ENCODE results near the gene WASL.

WASL gene

DNA sequence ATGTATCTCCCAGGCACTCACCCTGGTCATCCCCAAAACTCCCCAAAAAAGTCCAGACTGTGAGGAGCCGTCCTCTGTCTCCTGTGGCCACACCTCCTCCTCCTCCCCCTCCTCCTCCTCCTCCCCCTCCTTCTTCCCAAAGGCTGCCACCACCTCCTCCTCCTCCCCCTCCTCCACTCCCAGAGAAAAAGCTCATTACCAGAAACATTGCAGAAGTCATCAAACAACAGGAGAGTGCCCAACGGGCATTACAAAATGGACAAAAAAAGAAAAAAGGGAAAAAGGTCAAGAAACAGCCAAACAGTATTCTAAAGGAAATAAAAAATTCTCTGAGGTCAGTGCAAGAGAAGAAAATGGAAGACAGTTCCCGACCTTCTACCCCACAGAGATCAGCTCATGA, 86.0 kb downstream of the WASL start:
- DNase-seq (ENCODE audit: extremely low read depth in 1 of 2, low read depth in 1 of 2) = no peak

DNA sequence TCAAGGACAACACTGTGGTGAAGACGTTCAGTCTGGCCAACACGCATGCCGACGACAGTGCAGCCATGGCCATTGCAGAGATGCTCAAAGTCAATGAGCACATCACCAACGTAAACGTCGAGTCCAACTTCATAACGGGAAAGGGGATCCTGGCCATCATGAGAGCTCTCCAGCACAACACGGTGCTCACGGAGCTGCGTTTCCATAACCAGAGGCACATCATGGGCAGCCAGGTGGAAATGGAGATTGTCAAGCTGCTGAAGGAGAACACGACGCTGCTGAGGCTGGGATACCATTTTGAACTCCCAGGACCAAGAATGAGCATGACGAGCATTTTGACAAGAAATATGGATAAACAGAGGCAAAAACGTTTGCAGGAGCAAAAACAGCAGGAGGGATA, 86.5 kb downstream of the WASL start:
- no peak for DNase-seq (ENCODE audit: extremely low read depth in 1 of 2, low read depth in 1 of 2)

DNA sequence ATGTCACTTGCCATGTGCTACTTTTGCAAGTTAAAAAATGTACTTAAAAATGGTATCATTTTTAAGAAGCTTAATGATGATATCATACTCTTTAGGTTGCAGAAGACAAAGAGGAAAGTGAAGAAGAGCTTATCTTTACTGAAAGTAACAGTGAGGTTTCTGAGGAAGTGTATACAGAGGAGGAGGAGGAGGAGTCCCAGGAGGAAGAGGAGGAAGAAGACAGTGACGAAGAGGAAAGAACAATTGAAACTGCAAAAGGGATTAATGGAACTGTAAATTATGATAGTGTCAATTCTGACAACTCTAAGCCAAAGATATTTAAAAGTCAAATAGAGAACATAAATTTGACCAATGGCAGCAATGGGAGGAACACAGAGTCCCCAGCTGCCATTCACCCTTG, 87.0 kb downstream of the WASL start:
- DNase-seq (ENCODE audit: extremely low read depth in 1 of 2, low read depth in 1 of 2) = no peak

DNA sequence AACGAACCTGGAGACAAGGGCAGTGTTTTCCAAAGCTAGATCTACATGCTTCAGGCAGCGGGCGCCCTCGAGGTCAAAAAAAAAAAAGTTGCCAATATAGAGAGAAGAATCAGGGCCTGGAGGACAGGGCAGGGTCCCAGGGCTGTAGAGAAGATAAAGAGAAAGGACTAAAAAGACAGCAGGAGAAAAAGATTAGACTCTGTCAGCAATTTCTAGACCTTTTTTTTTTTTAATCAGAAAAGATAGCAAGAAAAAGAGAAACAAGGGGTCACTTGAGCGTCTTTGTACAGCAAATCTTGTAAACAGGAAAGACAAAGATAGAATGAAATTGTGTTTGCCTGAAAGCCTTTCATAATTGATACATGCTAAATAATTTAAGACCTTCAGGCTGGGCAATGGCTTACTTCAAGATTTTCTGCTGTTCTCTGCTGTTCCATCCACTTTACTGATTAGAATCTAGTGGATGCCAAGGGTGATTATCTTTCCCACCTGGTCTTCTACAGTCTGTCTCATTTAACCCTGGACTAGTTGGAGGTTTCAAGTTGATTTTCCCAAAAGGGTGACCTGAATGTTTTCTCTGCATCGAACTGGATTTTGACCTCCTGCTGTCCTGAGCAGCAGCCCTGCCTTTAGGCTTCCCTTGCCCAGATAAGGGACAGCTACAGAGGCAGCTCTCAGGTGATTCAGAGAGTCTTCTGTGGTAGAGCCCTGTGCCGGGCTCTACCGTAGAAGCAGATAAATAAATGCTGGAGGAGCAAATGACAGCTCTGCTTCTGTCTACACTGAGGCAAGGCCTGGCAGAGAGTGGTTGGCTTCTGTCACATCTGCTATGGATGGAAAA, 88.1 kb downstream of the WASL start:
- no peak for DNase-seq (ENCODE audit: extremely low read depth in 1 of 2, low read depth in 1 of 2)

DNA sequence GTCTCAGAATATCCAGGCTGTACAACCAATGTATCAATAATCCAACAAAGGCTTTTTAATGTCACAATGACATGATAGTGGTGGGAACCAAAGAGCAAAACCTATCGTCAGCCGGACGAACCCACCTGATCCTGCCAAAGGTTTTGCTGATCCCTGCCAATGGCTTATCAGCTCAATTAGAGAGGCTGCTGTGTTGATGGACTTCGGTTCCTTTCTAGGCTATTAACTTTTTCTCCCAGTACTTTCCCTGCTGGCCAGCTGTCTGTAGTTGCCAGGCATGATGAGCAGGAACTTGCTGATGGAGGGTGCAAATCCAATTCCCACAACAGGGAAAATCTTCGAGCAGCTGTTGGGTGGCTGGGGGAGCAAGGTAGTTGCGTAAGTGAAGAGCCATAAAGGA, 90.8 kb downstream of the WASL start:
- DNase-seq (ENCODE audit: extremely low read depth in 1 of 2, low read depth in 1 of 2) = no peak

DNA sequence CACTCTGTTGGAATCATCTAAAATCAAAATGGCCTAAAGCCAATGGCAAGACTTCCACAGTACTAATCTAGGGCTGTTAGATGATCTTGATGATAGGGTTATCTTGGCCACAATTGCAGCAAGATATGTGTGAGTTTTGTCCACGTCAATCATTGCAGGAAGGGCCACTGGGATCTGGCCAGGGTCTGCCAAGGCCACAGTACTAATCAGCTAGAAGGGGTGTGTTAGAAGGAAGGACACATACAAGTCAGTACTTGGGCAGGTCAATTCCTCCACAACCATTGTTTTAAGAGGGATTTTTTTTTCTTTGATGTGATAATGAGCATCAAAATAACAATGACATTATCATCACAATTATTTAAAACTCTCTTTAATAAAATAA, 91.5 kb downstream of the WASL start:
- DNase-seq (ENCODE audit: extremely low read depth in 1 of 2, low read depth in 1 of 2) = no peak

DNA sequence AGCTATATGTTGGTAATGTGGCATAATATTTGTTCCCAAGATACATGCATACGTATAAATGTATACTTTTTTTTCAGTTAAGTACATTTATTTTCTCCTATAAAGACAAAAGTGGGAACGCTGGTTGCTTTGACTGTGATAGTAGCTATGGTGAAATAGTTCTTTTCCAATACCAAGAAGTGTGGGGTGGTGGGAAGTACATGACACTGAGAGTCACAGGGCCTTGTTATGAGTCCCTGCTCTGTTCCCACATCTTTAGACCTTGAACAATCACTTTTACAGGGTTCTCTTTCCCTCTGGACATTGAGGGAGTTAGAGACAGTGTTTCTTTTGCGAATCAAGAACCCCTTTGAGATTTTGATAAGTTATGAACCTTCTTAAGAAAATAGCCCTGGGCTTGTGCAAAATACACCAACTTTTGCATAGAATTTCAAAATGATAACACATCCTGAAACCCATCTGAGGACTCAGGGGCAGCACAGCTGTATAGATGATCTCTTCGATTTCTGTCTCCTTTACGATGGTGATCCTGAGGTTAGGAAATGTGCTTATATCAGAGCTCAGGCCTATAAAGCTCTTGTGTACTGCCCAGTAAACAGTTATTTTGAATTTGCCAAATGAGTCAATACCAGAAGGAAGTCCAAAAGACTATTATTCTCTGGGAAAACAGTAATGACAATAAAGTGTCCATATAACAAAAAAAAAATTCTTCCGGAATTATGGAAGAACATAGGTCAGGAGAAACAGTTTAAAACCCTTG, 92.1 kb downstream of the WASL start:
- no peak for DNase-seq (ENCODE audit: extremely low read depth in 1 of 2, low read depth in 1 of 2)

DNA sequence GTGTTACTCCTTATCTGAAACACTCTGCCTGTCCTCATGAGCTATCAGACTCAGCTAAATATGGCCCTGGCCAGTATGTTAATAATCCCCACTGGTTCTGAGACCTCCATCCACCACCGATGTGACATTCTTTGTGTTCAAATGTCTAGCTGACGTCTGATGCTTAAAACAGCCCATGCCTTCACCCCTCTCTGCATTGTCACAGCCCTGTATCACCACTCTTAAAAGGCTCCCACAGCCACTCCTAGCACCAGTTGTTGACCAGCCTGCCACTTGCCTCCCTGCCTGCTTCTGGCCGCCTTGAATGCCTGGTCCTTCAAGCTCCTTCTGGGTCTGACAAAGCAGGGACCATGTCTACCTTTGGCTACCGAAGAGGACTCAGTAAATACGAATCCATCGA, 93.2 kb downstream of the WASL start, which contains the start of gene LMOD2:
Gene LMOD2 (plus strand): TSS at position 253 of the 400 bp plus-strand sequence. CDS start 98 bp downstream, at position 351.
- DNase-seq (ENCODE audit: extremely low read depth in 1 of 2, low read depth in 1 of 2) = no peak

DNA sequence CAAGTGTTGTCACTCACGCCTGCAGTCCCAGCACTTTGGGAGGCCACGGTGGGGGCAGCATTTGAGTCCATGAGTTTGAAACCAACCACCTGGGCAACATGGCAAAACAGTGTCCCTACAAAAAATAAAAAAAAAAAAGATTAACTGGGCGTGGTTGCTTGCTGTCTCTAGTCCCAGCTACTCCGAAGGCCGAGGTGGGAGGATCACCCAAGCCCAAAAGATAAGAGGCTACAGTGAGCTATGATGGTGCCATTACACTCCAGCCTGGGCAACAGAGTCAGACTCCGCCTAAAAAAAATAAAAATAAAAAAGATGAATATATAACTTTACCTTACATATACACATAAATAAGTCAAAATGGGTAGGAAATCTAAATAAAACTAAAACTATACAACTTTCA, 95.6 kb downstream of the WASL start:
- DNase-seq (ENCODE audit: extremely low read depth in 1 of 2, low read depth in 1 of 2) = no peak

DNA sequence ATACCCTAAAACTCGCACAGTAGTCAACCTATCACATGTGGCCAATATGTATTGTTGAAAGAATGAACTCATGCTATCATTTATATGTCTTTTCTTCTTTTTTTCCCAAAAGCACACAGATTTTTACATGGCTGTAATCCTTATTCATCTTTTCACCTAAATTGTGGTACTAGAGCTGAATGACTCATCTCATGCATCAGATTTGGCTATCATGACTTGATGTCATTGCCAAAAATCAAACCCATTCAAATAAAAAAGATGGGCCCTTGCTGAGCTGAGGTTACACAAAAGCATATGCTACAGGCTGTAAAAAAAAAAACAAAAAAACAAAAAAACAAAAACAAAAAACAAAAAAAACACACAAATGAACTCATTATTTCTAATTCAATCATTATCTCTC, 96.4 kb downstream of the WASL start:
- no peak for DNase-seq (ENCODE audit: extremely low read depth in 1 of 2, low read depth in 1 of 2)

DNA sequence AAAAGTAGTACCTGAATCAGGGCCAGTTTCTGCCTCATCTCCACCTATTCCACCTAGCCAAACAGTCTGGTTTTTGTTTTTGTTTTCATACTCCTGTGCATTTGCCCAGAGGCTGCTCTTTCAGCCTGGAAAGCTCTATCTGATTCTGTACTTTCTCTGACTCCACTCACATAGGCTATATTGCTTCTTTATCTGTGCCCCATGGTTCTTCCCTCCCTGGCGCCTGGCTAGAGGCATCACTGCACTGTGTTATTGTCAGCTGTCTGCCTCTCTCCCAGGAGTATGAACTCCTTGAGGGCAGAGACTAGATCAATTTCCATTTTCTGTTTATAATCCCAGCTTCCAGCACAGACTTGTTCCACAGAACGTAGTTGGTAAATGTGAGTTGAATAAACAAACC, 98.2 kb downstream of the WASL start:
- DNase-seq (ENCODE audit: extremely low read depth in 1 of 2, low read depth in 1 of 2) = no peak

DNA sequence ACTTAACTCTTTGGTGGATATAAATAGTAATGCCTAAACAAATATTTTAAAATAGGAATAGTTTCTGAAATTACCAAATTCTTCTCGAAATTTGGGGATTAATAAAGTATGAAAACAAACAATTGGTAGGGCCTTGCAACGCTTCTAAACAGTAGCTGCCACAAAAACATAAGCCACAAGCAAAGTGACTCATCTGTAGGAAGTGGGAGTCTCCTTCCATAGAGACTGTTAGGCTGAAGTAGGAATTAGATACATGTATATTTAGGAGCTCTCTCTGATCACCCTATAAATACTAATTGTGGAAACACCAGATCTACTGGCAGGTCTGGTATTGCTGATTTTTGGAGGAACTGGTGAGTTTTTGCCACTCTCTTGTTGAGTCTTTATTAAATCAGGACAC, 98.8 kb downstream of the WASL start:
- no peak for DNase-seq (ENCODE audit: extremely low read depth in 1 of 2, low read depth in 1 of 2)

DNA sequence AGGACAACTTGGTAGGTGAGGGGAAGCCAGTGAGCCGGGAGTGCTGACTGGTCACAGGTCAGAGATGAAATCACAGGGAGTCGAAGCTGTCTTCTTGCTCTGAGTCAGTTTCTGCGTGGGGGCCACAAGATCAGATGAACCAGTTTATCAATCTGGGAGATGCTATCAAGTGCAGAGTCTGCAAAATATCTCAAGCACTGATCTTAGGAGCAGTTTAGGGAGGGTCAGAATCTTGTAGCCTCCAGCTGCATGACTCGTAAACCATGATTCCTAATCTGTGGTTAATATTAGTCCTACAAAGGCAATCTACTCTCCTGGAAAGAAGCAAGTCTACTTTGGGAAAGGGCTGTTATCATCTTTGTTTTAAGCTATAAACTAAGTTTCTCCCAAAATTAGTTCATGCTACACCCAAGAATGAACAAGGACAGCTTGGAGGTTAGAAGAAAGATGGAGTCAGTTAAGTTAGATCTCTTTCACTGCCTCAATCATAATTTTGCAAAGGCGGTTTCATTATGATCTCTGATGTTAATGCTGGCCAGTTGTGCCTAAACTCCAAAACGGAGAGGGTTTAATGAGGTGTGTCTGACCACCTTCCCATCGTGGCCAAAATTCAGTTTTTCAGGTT, 101.6 kb downstream of the WASL start:
- no peak for DNase-seq (ENCODE audit: extremely low read depth in 1 of 2, low read depth in 1 of 2)

DNA sequence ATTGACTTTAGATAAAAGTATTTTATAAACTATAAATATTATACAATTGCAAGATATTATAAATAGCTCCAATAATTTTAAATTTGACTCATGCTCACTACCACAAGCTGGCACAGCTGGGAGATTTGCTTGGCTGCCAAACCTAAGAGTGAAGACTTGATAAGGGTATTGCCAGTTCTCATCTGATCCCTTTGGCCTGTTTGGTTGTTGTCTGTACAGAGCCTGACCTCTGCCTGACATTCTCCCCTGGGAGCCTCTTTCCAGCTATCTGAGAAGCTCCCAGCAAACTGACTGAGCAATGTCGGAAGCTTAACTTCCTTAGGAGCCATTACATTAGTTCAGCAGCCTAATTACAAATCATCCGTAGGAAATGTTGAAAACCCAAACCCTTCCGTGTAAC, 103.3 kb downstream of the WASL start:
- no peak for DNase-seq (ENCODE audit: extremely low read depth in 1 of 2, low read depth in 1 of 2)

DNA sequence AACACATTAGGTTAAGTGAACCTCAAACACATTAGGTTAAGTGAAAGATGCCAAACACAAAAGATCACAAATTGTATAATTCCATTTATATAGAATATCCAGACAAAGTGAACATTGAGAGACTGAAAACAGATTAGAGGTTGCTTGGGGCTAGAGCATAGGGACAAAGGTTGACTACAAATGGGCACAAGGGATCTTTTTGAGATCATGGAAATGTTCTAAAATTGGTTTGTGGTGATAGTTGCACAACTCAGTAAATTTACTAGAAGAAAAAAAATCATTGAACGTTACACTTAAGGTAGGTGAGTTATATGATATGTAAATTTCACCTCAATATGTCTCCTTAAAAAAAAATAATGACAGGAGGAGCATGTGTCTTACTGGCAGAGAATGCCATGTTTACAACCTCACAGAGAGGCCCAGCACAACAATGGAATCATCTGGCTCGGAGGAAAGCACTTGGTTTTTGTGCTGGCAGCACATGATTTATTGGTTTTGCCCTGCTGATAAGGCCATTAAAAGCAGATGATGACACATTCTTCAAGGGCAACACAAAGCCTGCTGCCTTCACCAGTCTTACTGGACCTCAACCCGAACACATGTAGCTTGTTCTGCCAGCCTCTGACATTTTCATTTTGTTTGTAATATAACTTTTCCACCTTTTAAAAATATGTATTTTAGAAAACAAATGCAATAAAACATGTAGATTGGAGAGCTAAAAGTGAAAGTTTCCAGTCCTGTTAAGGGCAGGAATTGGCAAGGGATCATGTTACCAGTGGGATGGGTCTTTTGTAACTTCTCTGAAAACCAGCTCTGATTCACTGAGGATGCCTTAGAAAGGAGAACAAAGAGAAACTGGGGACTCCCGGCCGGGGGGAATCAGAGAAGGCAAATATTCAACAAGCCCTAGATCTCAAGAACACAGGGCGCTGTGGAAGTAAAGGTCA, 105.0 kb downstream of the WASL start:
- DNase-seq (ENCODE audit: extremely low read depth in 1 of 2, low read depth in 1 of 2) = no peak

DNA sequence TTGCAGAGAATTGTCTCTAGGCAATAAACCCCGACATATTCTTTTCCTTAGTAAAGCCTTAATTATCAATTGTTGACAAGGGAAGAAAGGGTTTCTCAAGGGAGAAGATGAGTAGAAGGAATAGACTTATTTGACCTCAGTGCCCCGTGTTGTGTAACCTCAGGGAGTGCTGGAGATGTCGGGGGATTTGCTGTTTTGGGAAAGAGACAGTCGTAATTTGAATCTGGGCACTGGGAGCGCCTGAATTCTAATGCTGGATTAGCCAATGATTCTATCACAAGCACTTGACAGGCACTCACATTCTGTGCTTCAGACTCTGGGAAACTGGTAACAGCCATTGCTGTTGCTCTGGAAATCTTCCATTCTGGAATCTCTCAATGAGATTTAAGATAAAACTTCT, 106.9 kb downstream of the WASL start:
- DNase-seq (ENCODE audit: extremely low read depth in 1 of 2, low read depth in 1 of 2) = no peak

DNA sequence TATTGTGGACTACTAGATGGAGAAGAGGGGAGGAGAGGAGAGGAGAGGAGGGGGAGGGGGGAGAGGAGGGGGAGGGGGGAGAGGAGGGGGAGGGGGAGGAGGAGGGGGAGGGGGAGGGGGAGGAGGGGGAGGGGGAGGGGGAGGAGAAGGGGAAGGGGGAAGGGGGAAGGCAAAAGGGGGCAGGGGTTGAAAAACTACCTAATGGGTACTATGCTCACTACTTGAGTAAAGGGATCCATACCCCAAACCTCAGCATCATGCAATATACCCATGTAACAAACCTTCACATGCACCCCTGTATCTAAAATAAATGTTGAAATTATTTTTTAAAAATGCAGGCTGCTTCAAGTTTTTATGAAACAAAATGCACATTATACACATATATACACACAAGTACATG, 108.2 kb downstream of the WASL start:
- no peak for DNase-seq (ENCODE audit: extremely low read depth in 1 of 2, low read depth in 1 of 2)

DNA sequence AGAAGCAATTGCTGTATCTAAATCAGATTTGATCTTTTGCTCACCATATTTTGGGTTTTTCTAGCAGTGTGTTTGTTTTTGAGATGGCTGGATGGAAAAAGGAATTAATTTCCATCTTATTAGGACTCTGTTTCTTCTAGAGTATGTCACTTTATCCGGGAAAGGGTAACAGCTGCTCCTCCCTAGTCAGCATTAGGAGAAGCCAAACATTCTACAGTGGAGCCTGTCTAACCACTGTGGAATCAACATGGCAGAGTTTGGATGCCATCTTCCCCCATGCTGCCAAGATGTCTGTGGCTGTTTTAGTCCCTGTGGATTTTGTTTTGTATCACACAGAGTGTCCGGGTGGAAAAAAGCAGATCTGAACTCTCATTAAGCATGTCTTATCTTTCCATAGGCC, 109.2 kb downstream of the WASL start:
- DNase-seq (ENCODE audit: extremely low read depth in 1 of 2, low read depth in 1 of 2) = no peak

DNA sequence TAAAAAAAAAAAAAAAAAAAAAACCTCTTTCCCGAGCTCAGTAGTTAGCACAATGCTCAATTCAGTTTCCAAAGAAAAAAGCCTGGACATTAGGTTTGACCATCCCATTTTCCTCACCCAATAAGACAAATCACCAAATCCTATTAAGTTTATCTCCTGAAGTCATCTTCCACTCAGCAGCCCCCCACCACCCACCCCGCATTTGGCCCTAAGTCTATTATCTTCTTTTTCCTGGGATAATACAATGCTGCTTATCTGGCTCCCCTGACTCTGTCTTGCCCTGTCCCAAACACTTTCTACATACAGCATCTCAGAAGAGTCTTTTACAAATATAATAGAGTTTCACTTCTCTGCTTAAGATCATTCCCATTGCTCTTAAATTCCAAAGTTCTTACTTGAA, 110.9 kb downstream of the WASL start:
- no peak for DNase-seq (ENCODE audit: extremely low read depth in 1 of 2, low read depth in 1 of 2)

DNA sequence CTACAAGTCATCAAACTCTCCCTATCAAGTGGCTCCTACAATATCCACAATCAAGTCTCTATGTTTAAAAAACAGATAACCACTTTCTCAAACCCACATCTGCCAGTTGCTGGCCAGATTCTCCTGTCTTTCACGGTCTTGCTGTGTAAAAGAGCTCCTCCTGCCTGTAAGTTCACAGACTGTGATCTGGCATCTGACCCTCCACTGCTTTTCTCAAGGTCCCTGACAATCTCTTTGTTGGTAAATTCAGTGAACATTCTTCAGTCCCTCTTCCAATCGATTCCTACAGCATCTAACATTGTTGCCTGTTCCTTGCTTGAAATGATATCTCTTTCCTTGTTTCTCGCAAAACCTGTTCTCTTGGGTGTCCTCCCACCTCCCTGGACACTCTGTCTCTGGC, 111.6 kb downstream of the WASL start:
- no peak for DNase-seq (ENCODE audit: extremely low read depth in 1 of 2, low read depth in 1 of 2)

Measured in stimulated activated CD8-positive, alpha-beta memory T cell treated with anti-CD3 and anti-CD28 coated beads, Interleukin-7, amount 100 ng/mL, for 48 hours (primary cell).